Measurements from ENCODE around the gene ANKRD60. TPM values are rescaled to one million over a fixed set of nuclear protein-coding genes. Genes with fewer than 3 reads are reported as not detected.

Gene ANKRD60
- total RNA-seq, 2 donors from 2014 or later = not detected

GRCh38 chr20:58219342-58219700, 9.1 kb downstream of the ANKRD60 start:
- Histone ChIP-seq H3K9ac (ENCODE audit: low read depth in 2 of 2, low read length in 2 of 2) (no peak overlapping the region), H3K9me3 (no peaks in the 10 kb centered on the region), H3K27ac (no peak overlapping the region), H3K4me1 (no peaks in the 10 kb centered on the region), H3K4me3 (no peak overlapping the region), H3K36me3 (no peaks in the 10 kb centered on the region), H3K27me3 (peaks cover 2% of the 10 kb centered on the region)
- TF ChIP-seq CTCF (IDR thresholded peaks at IDR 0.05) = no peak
- intact Hi-C loops (cut with DNase I) = loop anchor here (10.0 kb wide), 1 partner anchor 855 kb away; no protein-coding TSS in a partner anchor
- DNase-seq = no peak

- Histone ChIP-seq H3K4me3 (no peak overlapping the region), H3K36me3 (no peaks in the 10 kb centered on the region), H3K9ac (ENCODE audit: low read depth in 2 of 2, low read length in 2 of 2) (no peak overlapping the region), H3K9me3 (no peaks in the 10 kb centered on the region), H3K4me1 (no peaks in the 10 kb centered on the region), H3K27ac (no peak overlapping the region), H3K27me3 (peaks cover 3% of the 10 kb centered on the region)
- no peak for DNase-seq
- TF ChIP-seq CTCF (IDR thresholded peaks at IDR 0.05) = no peak
- intact Hi-C loops (cut with DNase I) = loop anchor here (10.0 kb wide), 1 partner anchor 854 kb away; no protein-coding TSS in a partner anchor
These were observed 9.7 kb downstream of the ANKRD60 start for GRCh38 chr20:58218665-58219341.

GRCh38 chr20:58216334-58216733, 12.1 kb downstream of the ANKRD60 start:
- Histone ChIP-seq H3K4me1 (no peaks in the 10 kb centered on the region), H3K36me3 (no peaks in the 10 kb centered on the region), H3K27ac (no peak overlapping the region), H3K4me3 (no peak overlapping the region), H3K9ac (ENCODE audit: low read depth in 2 of 2, low read length in 2 of 2) (no peak overlapping the region), H3K27me3 (peaks cover 3% of the 10 kb centered on the region), H3K9me3 (no peaks in the 10 kb centered on the region)
- no peak for DNase-seq
- intact Hi-C loops (cut with DNase I) = loop anchor here (10.0 kb wide), 1 partner anchor 852 kb away; no protein-coding TSS in a partner anchor
- no peak for TF ChIP-seq CTCF (IDR thresholded peaks at IDR 0.05)

- intact Hi-C loops (cut with DNase I) = loop anchor here (10.0 kb wide), 1 partner anchor 850 kb away; no protein-coding TSS in a partner anchor
These were observed 13.3 kb downstream of the ANKRD60 start for GRCh38 chr20:58215116-58215515.

GRCh38 chr20:58214310-58214709, 14.1 kb downstream of the ANKRD60 start:
- no peak for TF ChIP-seq CTCF (IDR thresholded peaks at IDR 0.05)
- DNase-seq = no peak
- no peaks in the 10 kb centered on the region for H3K9me3 ChIP-seq
- intact Hi-C loops (cut with DNase I) = loop anchor here (5.0 to 10.0 kb wide), 2 partner anchors 702 to 850 kb away; no protein-coding TSS in a partner anchor
- no peaks in the 10 kb centered on the region for H3K4me1 ChIP-seq
- H3K9ac ChIP-seq (ENCODE audit: low read depth in 2 of 2, low read length in 2 of 2) = no peak overlapping the region
- H3K4me3 ChIP-seq = no peak overlapping the region
- no peaks in the 10 kb centered on the region for H3K36me3 ChIP-seq
- H3K27me3 ChIP-seq = peaks cover 3% of the 10 kb centered on the region
- H3K27ac ChIP-seq = no peak overlapping the region

More at GRCh38 chr20:58215116-58215515, 13.3 kb downstream of the ANKRD60 start:
- H3K36me3 ChIP-seq = no peaks in the 10 kb centered on the region
- H3K9me3 ChIP-seq = no peaks in the 10 kb centered on the region
- H3K27ac ChIP-seq = no peak overlapping the region
- no peak overlapping the region for H3K4me3 ChIP-seq
- H3K9ac ChIP-seq (ENCODE audit: low read depth in 2 of 2, low read length in 2 of 2) = no peak overlapping the region
- TF ChIP-seq CTCF (IDR thresholded peaks at IDR 0.05) = no peak
- peaks cover 3% of the 10 kb centered on the region for H3K27me3 ChIP-seq
- DNase-seq = no peak
- no peaks in the 10 kb centered on the region for H3K4me1 ChIP-seq

Measured in colonic mucosa (tissue), 4 donors.